Measurements from ENCODE around the gene ACSM2B. TPM values are rescaled to one million over a fixed set of nuclear protein-coding genes. Genes with fewer than 3 reads are reported as not detected.
"Not testable (repeated sequence)": the region's sequence is repeated elsewhere in the genome, so short reads cannot be mapped to it uniquely, and the experiment has no call there.

Gene ACSM2B
- polyA plus RNA-seq, 3 donors, result 58.6 to 76.2 (median 58.9) TPM

GRCh38 chr16:20540603-20541316 is 35.4 kb downstream of the ACSM2B start:
- not testable (repeated sequence) for DNase-seq (ENCODE audit: low read depth in 3 of 3, low spot score in 2 of 3)

GRCh38 chr16:20538687-20539086 is 37.5 kb downstream of the ACSM2B start:
- no peak for DNase-seq (ENCODE audit: low read depth in 3 of 3, low spot score in 2 of 3)

GRCh38 chr16:20538181-20538580 is 38.0 kb downstream of the ACSM2B start:
- DNase-seq (ENCODE audit: low read depth in 3 of 3, low spot score in 2 of 3), result no peak

DNA sequence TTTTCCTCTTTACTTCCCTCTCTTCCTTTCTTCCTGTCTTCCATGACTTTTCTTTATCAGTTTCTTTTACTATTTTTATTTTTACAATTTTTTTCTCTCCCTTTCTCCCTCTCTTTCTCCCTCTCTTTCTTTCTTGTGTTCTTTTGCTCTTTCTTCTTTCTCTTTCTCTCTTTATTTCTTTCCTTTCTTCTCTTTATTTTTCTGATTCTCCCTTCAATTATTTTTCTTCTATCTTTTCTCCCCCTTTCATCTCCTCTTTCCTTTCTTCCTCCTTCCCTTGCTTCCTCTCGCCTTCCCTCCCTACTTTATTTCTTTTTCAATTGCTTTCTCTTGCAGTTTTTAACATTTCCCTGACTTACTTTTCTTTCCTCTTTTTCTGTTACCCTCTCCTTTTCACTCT is 39.5 kb downstream of the ACSM2B start:
- DNase-seq (ENCODE audit: low read depth in 3 of 3, low spot score in 2 of 3), result not testable (repeated sequence)

DNA sequence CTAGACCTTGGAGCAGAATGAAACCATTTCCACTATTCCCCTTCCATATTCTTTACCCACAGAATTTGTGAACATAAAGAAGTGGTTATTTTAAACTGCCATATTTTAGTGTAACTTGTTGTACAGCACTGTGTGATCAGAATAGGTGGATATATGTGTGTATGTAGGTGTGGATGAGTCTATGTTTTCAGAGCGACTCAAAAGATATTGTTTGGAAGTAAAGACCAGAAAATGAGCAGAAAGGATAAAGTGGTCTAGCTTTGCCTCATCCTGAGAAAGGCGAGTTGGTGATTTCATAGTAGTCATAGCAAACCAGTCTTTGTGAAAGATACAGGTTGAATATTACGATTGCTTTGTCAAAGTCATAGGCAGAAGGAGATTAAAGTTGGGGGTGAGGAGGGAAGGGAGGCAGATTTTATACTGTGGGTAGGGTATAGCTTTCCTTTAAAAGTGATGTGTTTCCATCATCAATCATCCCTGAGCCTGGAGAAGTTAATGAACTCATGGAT is 43.8 kb downstream of the ACSM2B start:
- not testable (repeated sequence) for DNase-seq (ENCODE audit: low read depth in 3 of 3, low spot score in 2 of 3)

DNA sequence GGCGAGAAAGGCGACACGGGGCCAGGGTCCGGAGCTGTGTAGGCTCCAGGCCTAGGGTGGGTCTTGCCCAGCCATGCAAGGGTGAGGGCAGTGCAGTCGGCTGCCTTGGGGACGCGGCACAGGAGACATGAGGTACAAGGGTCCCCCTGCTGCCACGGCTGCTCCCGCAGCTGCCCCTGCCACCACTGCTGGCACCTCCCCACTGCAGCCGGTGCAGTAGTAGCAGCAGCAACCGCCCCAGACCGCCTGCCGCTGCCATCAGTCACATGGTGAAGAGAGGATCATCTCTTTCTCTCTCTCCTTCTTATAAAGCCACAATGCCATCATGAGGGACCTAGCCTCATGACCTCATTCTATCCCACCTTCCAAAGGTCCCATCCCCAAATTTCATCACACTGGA is 44.4 kb downstream of the ACSM2B start:
- not testable (repeated sequence) for DNase-seq (ENCODE audit: low read depth in 3 of 3, low spot score in 2 of 3)

GRCh38 chr16:20520103-20520502 is 56.1 kb downstream of the ACSM2B start:
- DNase-seq (ENCODE audit: low read depth in 3 of 3, low spot score in 2 of 3), result no peak

DNA sequence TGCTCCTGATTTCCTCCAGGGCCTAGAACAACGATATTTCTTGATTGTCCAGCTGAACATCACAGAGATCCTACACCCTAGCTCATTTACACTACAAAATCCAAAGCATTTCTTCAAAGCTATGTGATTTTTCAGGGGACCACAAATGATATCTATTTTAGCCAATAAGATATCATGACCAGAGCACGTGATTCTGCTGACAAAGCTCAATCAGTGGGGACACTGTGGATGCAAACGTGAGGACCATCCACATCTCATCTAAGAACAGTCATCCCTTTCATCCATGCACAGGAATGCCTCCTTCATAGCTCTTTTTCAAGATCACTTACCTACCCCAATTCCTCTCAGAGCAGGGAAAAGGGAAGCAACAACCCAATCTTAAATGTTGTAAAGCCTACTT is 56.9 kb downstream of the ACSM2B start:
- no peak for DNase-seq (ENCODE audit: low read depth in 3 of 3, low spot score in 2 of 3)

DNA sequence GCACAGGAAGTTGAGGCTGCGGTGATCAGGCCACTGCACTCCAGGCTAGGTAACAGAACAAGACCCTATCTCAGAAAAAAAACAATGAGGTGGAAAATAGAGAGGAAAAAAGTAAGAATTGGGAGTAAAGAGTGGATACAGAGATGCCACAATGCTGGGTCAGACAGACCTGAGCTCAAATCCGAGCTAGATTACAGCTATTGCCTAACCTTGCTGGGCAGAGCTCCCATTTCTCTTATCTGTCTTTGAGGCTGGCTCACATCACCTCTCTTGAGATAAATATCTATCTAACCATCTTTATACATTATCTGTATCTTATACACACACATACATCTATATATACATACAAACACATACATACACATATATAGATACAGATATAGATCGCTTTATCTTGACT is 59.0 kb downstream of the ACSM2B start:
- DNase-seq (ENCODE audit: low read depth in 3 of 3, low spot score in 2 of 3), result no peak

GRCh38 chr16:20515688-20516090 is 60.5 kb downstream of the ACSM2B start:
- DNase-seq (ENCODE audit: low read depth in 3 of 3, low spot score in 2 of 3), result no peak

GRCh38 chr16:20510323-20510722 is 65.8 kb downstream of the ACSM2B start:
- DNase-seq (ENCODE audit: low read depth in 3 of 3, low spot score in 2 of 3), result no peak

DNA sequence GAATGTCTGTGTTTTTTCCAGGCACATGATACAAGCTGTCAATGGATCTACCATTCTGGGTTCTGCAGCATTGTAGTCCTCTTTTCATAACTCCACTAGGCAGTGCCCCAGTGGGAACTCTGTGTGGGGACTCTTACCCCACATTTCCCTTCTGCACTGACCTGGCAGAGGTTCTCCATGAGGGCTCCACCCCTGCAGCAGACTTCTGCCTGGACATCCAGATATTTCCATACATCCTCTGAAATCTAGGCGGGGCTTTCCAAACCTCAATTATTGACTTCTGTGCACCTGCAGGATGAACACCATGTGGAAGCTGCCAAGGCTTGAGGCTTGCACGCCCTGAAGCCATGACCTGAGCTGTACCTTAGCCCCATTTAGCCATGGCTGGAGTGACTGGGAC is 68.9 kb downstream of the ACSM2B start:
- DNase-seq (ENCODE audit: low read depth in 3 of 3, low spot score in 2 of 3), result no peak

DNA sequence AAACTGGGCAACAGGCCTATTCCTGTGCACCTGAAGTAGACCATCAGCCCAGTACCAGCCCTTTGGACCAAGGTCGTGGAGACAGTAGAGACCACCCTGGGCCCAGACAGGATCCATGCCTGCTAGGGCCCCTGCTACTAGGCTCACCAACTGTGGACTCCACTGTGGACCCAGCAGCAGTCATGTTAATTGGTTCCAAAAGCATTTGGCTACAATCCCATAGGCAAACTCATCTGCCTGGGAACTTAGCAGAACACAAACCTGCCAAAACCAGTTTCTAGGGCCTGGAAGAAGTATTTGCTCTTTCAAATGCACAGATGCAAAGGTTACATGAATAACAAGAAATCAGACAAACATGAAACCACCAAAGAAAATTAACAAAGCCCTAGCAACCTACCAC is 71.7 kb downstream of the ACSM2B start:
- no peak for DNase-seq (ENCODE audit: low read depth in 3 of 3, low spot score in 2 of 3)

- DNase-seq (ENCODE audit: low read depth in 3 of 3, low spot score in 2 of 3), result not testable (repeated sequence)
Measured at GRCh38 chr16:20491448-20491847, 84.7 kb downstream of the ACSM2B start.

GRCh38 chr16:20490994-20491393 is 85.2 kb downstream of the ACSM2B start:
- DNase-seq (ENCODE audit: low read depth in 3 of 3, low spot score in 2 of 3), result not testable (repeated sequence)

Other genes with a start within 250 kb of the ACSM2B start
- gene GP2, start 248.9 kb downstream of the ACSM2B start, polyA plus RNA-seq (ENCODE audit: insufficient read length in 3 of 3), result 1 to 10 TPM; 1.8 to 3.2 (median 2.0) TPM
- 100 to 1,000 TPM in 2 of 3 donors, 10 to 100 TPM in 1; 86.2 to 321 (median 256) TPM for gene UMOD, start 223.7 kb downstream of the ACSM2B start, polyA plus RNA-seq (ENCODE audit: insufficient read length in 3 of 3)
- gene PDILT, start 171.6 kb downstream of the ACSM2B start, polyA plus RNA-seq (ENCODE audit: insufficient read length in 3 of 3), result under 1 TPM in 1 of 3 donors, not detected in 2; 0.16 TPM
- gene ACSM5, start 166.8 kb downstream of the ACSM2B start, polyA plus RNA-seq (ENCODE audit: insufficient read length in 3 of 3), result 1 to 10 TPM; 4.9 to 8.6 (median 5.0) TPM
- 10 to 100 TPM; 59.3 to 84.9 (median 73.7) TPM for gene ACSM2A, start 124.8 kb downstream of the ACSM2B start, polyA plus RNA-seq (ENCODE audit: insufficient read length in 3 of 3)
- 1 to 10 TPM in 2 of 3 donors, under 1 TPM in 1; 0.96 to 3.4 (median 1.0) TPM for gene ACSM1, start 121.3 kb upstream of the ACSM2B start, polyA plus RNA-seq (ENCODE audit: insufficient read length in 3 of 3)
- 10 to 100 TPM; 75.4 to 86.6 (median 76.2) TPM for gene THUMPD1, start 165.5 kb upstream of the ACSM2B start, polyA plus RNA-seq (ENCODE audit: insufficient read length in 3 of 3)
- gene ACSM3, start 187.6 kb upstream of the ACSM2B start, polyA plus RNA-seq (ENCODE audit: insufficient read length in 3 of 3), result 100 to 1,000 TPM; 115 to 128 (median 125) TPM
- 10 to 100 TPM; 30.1 to 35.2 (median 35.0) TPM for gene ERI2, start 230.1 kb upstream of the ACSM2B start, polyA plus RNA-seq (ENCODE audit: insufficient read length in 3 of 3)
- 1 to 10 TPM; 4.9 to 7.4 (median 7.0) TPM for gene REXO5, start 230.2 kb upstream of the ACSM2B start, polyA plus RNA-seq (ENCODE audit: insufficient read length in 3 of 3)